ENCODE measurements around the gene SORCS2. TPM values are rescaled to one million over a fixed set of nuclear protein-coding genes. Genes with fewer than 3 reads are reported as not detected.

The SORCS2 gene
- total and polyA plus RNA-seq, 2 experiments from 2014 or later = 0.92 to 6.9 TPM

DNA sequence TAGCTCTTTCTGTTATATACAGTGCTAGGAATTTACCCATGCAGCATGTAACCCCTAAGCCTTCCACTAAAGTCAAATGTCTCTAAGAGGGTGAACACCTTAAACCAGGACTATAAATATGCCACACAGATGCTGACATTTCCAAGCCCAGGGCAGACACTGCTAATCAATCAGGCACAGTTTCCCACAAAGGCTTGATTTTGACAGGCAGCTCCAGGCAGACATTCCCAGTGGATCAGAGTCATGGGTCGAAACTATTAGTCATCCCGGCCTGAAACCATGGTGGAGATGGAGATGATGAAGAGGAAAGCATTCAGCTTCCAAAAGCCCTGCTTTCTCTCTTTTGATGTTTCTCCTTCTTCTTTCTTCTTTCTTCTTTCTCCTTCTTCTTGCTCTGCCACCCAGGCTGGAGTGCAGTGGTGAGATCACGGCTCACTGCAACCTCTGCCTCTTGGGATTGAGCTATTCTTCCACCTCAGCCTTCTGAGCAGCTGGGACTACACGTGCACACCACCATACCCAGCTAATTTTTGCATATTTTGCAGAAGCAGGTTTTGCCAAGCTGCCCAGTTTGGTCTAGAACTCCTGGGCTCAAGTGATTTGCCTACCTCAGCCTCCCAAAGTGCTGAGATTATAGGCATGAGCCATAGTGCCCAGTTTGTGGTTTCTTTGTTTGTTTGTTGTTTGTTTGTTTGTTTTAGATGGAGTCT lies 21.0 kb upstream of the SORCS2 start:
- TF ChIP-seq, protein P1, sequence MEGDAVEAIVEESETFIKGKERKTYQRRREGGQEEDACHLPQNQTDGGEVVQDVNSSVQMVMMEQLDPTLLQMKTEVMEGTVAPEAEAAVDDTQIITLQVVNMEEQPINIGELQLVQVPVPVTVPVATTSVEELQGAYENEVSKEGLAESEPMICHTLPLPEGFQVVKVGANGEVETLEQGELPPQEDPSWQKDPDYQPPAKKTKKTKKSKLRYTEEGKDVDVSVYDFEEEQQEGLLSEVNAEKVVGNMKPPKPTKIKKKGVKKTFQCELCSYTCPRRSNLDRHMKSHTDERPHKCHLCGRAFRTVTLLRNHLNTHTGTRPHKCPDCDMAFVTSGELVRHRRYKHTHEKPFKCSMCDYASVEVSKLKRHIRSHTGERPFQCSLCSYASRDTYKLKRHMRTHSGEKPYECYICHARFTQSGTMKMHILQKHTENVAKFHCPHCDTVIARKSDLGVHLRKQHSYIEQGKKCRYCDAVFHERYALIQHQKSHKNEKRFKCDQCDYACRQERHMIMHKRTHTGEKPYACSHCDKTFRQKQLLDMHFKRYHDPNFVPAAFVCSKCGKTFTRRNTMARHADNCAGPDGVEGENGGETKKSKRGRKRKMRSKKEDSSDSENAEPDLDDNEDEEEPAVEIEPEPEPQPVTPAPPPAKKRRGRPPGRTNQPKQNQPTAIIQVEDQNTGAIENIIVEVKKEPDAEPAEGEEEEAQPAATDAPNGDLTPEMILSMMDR (IDR thresholded peaks at IDR 0.05; ENCODE audit: low read depth, low read length) = no peak
- Histone ChIP-seq H3K4me1 (ENCODE audit: low read depth) (no peaks in the 10 kb centered on the region), H3K27me3 (no peaks in the 10 kb centered on the region), H3K9me3 (ENCODE audit: low read depth) (no peaks in the 10 kb centered on the region), H3K27ac (no peak overlapping the region), H3K36me3 (no peaks in the 10 kb centered on the region), H3K4me3 (no peak overlapping the region)
- DNase-seq (ENCODE audit: low read depth in 1 of 2, low spot score in 1 of 2) = no peak

DNA sequence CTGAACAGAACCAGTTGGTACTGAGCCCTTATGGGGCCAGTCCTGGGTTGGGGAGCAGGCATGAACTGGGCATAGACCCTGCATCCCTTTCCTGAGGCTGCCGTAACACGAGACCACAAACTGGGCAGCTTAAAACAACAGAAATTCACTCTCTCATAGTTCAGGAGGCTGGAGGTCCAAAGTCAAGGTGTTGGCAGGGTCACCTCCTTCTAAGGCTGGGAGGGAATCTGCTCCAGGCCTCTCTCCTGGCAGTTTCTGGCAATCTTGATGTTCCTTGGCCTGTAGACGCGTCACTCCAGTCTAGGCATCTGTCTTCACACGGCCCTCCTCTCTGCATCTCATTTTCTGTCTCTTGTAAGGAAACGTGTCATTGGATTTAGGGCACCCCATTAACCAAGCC lies 19.8 kb upstream of the SORCS2 start:
- Histone ChIP-seq H3K36me3 (no peaks in the 10 kb centered on the region), H3K27me3 (no peaks in the 10 kb centered on the region), H3K4me3 (no peak overlapping the region), H3K9me3 (ENCODE audit: low read depth) (no peaks in the 10 kb centered on the region), H3K4me1 (ENCODE audit: low read depth) (no peaks in the 10 kb centered on the region), H3K27ac (no peak overlapping the region)
- TF ChIP-seq, protein P1 (IDR thresholded peaks at IDR 0.05; ENCODE audit: low read depth, low read length) = no peak
- DNase-seq (ENCODE audit: low read depth in 1 of 2, low spot score in 1 of 2) = no peak

DNA sequence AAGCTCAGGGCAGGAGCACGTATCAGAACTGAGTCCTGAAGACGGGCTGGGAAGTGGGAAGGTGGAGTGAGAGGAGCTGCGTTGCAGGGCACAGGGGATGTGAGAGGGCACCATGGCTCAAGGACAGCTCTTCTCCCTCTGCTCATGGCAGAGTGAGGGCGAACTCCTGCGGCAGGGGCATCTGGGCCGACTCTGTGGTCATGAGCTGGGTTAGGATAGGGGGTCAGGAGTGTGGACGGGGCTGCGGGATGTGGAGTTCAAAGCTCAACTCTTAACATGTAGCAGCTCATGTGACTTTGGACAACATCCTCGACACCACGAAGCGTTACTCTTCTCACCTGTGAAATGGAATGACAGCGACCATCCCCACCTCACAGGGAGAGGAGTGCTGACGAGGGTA lies 19.4 kb upstream of the SORCS2 start:
- TF ChIP-seq, protein P1 (IDR thresholded peaks at IDR 0.05; ENCODE audit: low read depth, low read length) = no peak
- Histone ChIP-seq H3K4me3 (no peak overlapping the region), H3K27me3 (no peaks in the 10 kb centered on the region), H3K9me3 (ENCODE audit: low read depth) (no peaks in the 10 kb centered on the region), H3K27ac (no peak overlapping the region), H3K36me3 (no peaks in the 10 kb centered on the region), H3K4me1 (ENCODE audit: low read depth) (no peaks in the 10 kb centered on the region)
- no peak for DNase-seq (ENCODE audit: low read depth in 1 of 2, low spot score in 1 of 2)

DNA sequence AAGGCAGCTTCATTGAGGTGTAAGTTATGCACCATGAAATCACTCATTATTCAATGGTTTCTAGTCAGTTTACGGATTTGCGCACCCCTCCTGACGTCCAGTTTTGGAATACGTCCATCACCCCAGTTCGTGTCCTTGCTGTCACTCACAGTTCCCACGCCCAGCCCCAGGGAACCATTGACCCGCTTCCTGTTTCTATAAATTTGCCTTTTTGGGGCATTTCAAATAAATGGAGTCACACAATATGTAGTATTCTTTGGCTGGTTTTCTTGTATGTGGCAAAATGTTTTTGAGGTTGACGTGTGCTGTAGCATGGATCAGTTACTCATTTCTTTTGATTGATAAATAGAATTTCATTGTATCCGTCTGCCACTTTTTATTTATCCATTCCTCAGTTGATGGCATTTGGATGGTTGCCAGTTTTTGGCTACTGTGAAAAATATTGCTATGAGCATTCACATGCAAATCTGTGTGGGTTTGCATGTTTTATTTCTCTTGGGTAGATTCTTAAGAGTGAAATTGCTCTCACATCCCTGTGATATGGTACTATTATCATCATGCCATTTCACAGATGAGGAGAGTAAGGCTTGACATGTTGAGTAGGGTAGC lies 18.4 kb upstream of the SORCS2 start:
- Histone ChIP-seq H3K27me3 (no peaks in the 10 kb centered on the region), H3K36me3 (no peaks in the 10 kb centered on the region), H3K4me1 (ENCODE audit: low read depth) (no peaks in the 10 kb centered on the region), H3K27ac (no peak overlapping the region), H3K4me3 (no peak overlapping the region), H3K9me3 (ENCODE audit: low read depth) (no peaks in the 10 kb centered on the region)
- TF ChIP-seq, protein P1 (IDR thresholded peaks at IDR 0.05; ENCODE audit: low read depth, low read length) = no peak
- no peak for DNase-seq (ENCODE audit: low read depth in 1 of 2, low spot score in 1 of 2)

DNA sequence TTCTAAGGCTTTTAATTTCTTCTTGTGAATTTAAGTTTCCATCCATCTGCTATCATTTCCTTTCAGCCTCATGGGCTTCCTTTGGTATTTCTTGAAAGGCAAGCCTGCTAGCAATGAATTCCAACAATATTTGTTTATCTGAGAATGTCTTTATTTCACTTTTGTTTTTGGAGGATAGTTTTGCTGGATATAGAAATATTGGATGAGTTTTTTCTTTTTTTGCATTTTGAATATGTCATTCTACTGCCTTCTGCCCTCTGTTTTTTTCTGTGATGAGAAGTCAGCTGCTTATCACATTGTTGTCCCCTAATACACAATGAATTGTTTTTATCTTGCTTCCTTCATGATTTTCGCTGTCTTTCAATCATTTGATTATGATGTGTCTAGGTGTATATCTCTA lies 13.2 kb upstream of the SORCS2 start:
- DNase-seq (ENCODE audit: low read depth in 1 of 2, low spot score in 1 of 2) = no peak
- Histone ChIP-seq H3K4me1 (ENCODE audit: low read depth) (no peaks in the 10 kb centered on the region), H3K27ac (no peak overlapping the region), H3K36me3 (no peaks in the 10 kb centered on the region), H3K4me3 (no peak overlapping the region), H3K27me3 (peaks cover 2% of the 10 kb centered on the region), H3K9me3 (ENCODE audit: low read depth) (no peaks in the 10 kb centered on the region)
- TF ChIP-seq, protein P1 (IDR thresholded peaks at IDR 0.05; ENCODE audit: low read depth, low read length) = no peak

Data from cardiac muscle cell (in vitro differentiated cells and primary cell).